ENCODE data around the gene NFAM1. TPM values are rescaled to one million over a fixed set of nuclear protein-coding genes. Genes with fewer than 3 reads are reported as not detected.

Gene NFAM1
- total RNA-seq, 1 donor from 2014 or later = 1.6 TPM

DNA sequence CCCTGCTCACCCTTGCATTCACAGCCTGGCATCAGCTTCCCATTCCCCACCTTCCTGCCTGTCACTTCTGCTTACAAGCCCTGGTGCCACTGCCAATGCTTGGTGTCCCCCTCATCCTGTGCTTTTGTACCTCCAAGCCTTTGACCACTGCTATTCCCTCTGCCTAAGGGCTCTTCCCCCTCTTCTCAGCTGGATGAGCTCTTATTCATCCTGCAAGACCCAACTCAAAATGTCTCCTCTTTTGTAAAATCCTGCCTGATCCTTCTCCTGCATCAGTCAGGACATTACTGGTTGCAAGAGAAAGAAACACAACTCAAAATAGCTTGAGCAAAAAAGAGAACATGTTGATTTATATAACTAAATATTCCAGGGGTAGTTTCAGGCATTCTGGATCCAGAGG, 94.8 kb downstream of the NFAM1 start:
- no peaks in the 10 kb centered on the region for H3K4me1 Mint-ChIP-seq (ENCODE audit: unreplicated experiment)
- H3K4me3 Mint-ChIP-seq (ENCODE audit: unreplicated experiment) = no peak overlapping the region
- no peaks in the 10 kb centered on the region for H3K9me3 Mint-ChIP-seq (ENCODE audit: unreplicated experiment)
- H3K27me3 Mint-ChIP-seq (ENCODE audit: unreplicated experiment) = peaks cover 20% of the 10 kb centered on the region
- TF ChIP-seq, protein P1, sequence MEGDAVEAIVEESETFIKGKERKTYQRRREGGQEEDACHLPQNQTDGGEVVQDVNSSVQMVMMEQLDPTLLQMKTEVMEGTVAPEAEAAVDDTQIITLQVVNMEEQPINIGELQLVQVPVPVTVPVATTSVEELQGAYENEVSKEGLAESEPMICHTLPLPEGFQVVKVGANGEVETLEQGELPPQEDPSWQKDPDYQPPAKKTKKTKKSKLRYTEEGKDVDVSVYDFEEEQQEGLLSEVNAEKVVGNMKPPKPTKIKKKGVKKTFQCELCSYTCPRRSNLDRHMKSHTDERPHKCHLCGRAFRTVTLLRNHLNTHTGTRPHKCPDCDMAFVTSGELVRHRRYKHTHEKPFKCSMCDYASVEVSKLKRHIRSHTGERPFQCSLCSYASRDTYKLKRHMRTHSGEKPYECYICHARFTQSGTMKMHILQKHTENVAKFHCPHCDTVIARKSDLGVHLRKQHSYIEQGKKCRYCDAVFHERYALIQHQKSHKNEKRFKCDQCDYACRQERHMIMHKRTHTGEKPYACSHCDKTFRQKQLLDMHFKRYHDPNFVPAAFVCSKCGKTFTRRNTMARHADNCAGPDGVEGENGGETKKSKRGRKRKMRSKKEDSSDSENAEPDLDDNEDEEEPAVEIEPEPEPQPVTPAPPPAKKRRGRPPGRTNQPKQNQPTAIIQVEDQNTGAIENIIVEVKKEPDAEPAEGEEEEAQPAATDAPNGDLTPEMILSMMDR (IDR thresholded peaks at IDR 0.05; ENCODE audit: unreplicated experiment) = no peak
- H3K36me3 Mint-ChIP-seq (ENCODE audit: low read depth, unreplicated experiment) = no peaks in the 10 kb centered on the region
- H3K27ac Mint-ChIP-seq (ENCODE audit: unreplicated experiment) = peak overlapping the region; percentile 44
- DNase-seq (ENCODE audit: low spot score) = no peak

DNA sequence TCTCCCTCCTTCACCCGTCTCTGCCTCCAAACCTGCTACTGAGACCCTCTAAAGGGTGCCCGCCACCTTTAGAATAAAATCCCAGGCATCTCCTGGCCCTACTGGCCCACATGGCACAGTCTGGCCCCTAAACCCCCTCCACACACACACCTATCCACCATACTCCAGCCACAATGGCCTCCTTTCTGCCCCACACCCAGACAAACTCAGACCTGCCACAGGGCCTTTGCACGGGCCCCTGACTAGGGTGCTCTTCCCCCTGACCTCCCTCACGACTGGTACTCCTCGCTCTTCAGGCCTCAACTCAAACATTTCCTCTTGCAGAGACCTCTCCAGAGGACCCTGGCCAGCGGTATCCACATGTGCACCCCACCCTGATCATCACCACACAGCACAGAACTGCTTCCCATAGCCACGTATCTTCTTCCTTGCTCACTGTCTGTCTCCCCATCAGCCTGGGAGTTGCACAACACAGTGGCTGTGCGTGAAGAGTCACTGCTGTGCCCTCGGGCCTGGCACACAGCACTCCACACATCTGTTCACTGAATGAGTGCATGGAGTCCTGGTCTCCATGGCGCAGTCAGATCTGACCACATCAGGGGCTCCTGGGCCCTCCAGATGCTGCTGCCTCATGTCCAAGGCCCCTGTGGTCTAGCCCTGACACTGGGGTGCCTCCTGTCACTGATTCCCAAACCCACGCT, 95.5 kb downstream of the NFAM1 start:
- H3K27ac Mint-ChIP-seq (ENCODE audit: unreplicated experiment) = peak overlapping the region; percentile 36
- H3K36me3 Mint-ChIP-seq (ENCODE audit: low read depth, unreplicated experiment) = no peaks in the 10 kb centered on the region
- no peaks in the 10 kb centered on the region for H3K9me3 Mint-ChIP-seq (ENCODE audit: unreplicated experiment)
- H3K4me3 Mint-ChIP-seq (ENCODE audit: unreplicated experiment) = no peak overlapping the region
- peaks cover 16% of the 10 kb centered on the region for H3K27me3 Mint-ChIP-seq (ENCODE audit: unreplicated experiment)
- no peaks in the 10 kb centered on the region for H3K4me1 Mint-ChIP-seq (ENCODE audit: unreplicated experiment)
- DNase-seq (ENCODE audit: low spot score) = no peak
- TF ChIP-seq, protein P1 (IDR thresholded peaks at IDR 0.05; ENCODE audit: unreplicated experiment) = no peak

DNA sequence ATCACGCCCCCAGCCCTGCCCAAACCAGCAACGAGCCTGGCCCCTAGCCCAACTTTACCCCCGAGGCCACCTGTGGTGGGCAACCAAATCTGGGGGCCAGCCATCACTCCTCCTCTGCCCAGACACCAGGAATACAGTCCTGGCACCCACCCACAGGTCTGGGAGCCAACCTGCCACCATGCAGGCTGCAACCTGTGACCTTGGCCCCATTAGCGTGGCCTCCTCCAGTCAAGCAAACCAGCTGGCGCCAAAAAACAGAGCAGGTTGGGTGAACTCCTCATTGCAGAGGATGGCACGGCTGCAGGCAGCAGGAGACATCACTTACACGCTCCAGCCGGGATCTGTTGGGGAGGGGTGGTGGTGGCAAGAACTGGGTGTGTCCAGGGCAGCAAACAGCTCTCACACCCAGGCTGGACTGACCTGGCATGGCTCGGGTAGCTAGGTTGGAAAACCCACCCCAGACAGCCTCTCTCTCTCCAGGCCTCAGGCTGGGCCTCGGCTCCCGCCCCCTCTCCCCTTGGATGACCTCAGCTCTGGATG, 96.3 kb downstream of the NFAM1 start:
- DNase-seq (ENCODE audit: low spot score) = no peak
- no peaks in the 10 kb centered on the region for H3K9me3 Mint-ChIP-seq (ENCODE audit: unreplicated experiment)
- H3K36me3 Mint-ChIP-seq (ENCODE audit: low read depth, unreplicated experiment) = no peaks in the 10 kb centered on the region
- H3K27ac Mint-ChIP-seq (ENCODE audit: unreplicated experiment) = no peak overlapping the region
- TF ChIP-seq, protein P1 (IDR thresholded peaks at IDR 0.05; ENCODE audit: unreplicated experiment) = no peak
- no peaks in the 10 kb centered on the region for H3K4me1 Mint-ChIP-seq (ENCODE audit: unreplicated experiment)
- no peak overlapping the region for H3K4me3 Mint-ChIP-seq (ENCODE audit: unreplicated experiment)
- H3K27me3 Mint-ChIP-seq (ENCODE audit: unreplicated experiment) = peaks cover 16% of the 10 kb centered on the region

DNA sequence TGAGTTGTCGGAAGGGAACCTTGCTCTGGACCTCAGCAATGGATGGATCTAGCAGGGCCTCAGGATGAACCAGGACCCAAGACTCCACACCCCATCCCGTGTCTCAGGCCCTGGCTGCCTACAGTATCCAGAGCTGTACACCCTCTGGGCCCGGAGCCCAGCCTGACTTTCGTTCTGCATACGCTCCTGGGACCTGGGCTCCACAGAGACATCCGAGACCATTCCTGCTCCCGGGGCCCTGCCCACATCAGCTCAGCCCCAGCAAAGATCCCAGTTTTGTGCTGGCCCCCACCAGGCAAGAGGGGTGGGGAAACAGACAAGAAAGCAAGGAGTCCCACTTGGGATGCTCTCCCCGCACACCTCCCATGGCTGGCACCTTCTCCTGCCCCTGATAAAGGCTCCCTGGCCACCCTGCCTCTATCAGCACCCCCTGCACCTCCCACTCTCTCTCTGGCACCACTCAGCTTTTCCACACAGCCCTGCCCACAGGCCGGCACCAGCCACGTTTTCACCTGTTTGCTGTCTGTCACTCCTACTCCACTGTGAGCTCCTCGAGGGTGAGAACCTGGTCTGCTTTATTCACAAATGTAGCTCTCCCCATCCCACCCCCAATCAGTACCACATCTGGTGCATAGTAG, 97.2 kb downstream of the NFAM1 start:
- peaks cover 15% of the 10 kb centered on the region for H3K27me3 Mint-ChIP-seq (ENCODE audit: unreplicated experiment)
- DNase-seq (ENCODE audit: low spot score) = no peak
- no peaks in the 10 kb centered on the region for H3K4me1 Mint-ChIP-seq (ENCODE audit: unreplicated experiment)
- H3K9me3 Mint-ChIP-seq (ENCODE audit: unreplicated experiment) = no peaks in the 10 kb centered on the region
- no peak overlapping the region for H3K27ac Mint-ChIP-seq (ENCODE audit: unreplicated experiment)
- H3K4me3 Mint-ChIP-seq (ENCODE audit: unreplicated experiment) = no peak overlapping the region
- H3K36me3 Mint-ChIP-seq (ENCODE audit: low read depth, unreplicated experiment) = no peaks in the 10 kb centered on the region
- TF ChIP-seq, protein P1 (IDR thresholded peaks at IDR 0.05; ENCODE audit: unreplicated experiment) = no peak

DNA sequence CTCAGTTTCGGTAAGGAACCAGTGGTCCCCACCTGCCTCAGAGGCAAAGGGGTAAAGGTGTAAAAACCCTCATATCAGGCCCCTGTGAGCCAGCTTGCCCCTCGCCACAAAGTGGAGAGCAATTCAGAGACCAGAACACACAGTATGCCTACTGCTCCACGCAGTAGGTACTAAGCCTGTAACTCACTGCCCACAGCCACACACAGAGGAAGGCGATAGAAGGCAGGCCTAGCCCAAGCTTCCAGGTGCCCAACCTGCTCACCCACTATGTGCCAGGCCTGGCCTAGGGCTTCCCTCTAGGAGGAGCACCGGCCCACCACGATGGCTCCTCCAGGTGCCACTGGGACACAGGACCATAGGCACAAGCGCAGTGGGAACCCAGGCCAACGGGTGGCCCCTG, 98.7 kb downstream of the NFAM1 start:
- H3K27ac Mint-ChIP-seq (ENCODE audit: unreplicated experiment) = no peak overlapping the region
- H3K9me3 Mint-ChIP-seq (ENCODE audit: unreplicated experiment) = no peaks in the 10 kb centered on the region
- no peaks in the 10 kb centered on the region for H3K4me1 Mint-ChIP-seq (ENCODE audit: unreplicated experiment)

More for the DNA sequence above, 98.7 kb downstream of the NFAM1 start:
- Mint-ChIP-seq H3K36me3 (ENCODE audit: low read depth, unreplicated experiment) (no peaks in the 10 kb centered on the region), H3K4me3 (ENCODE audit: unreplicated experiment) (no peak overlapping the region), H3K27me3 (ENCODE audit: unreplicated experiment) (peaks cover 10% of the 10 kb centered on the region)
- TF ChIP-seq, protein P1 (IDR thresholded peaks at IDR 0.05; ENCODE audit: unreplicated experiment) = no peak
- no peak for DNase-seq (ENCODE audit: low spot score)
